ENCODE measurements around the gene CRB3.
"Not testable (repeated sequence)": the region's sequence is repeated elsewhere in the genome, so short reads cannot be mapped to it uniquely, and the experiment has no call there.

The CRB3 gene

GRCh38 chr19:6498294-6499036 lies 34.4 kb downstream of the CRB3 start:
- DNase-seq: no peak

- DNase-seq: no peak
Observed at GRCh38 chr19:6499052-6499790, 35.1 kb downstream of the CRB3 start.

GRCh38 chr19:6500837-6501739 lies 37.0 kb downstream of the CRB3 start:
- DNase-seq: no peak

- DNase-seq: no peak
Observed at GRCh38 chr19:6501740-6502648, 37.9 kb downstream of the CRB3 start, which contains the start of gene TUBB4A. Gene TUBB4A, minus strand, starts transcription at chr19:6502309. Its CDS starts 97 bp downstream, at chr19:6502212.

GRCh38 chr19:6503407-6504201 lies 39.5 kb downstream of the CRB3 start:
- no peak for DNase-seq

- not testable (repeated sequence) for DNase-seq
Observed at GRCh38 chr19:6508028-6508771, 44.1 kb downstream of the CRB3 start.

- DNase-seq: no peak
Observed at GRCh38 chr19:6509118-6509971, 45.3 kb downstream of the CRB3 start.

GRCh38 chr19:6510618-6511017 lies 46.5 kb downstream of the CRB3 start:
- no peak for DNase-seq

GRCh38 chr19:6514089-6514488 lies 50.0 kb downstream of the CRB3 start:
- no peak for DNase-seq

- no peak for DNase-seq
Observed at GRCh38 chr19:6514926-6515544, 51.0 kb downstream of the CRB3 start.

- peak; percentile 58 to 62 for DNase-seq
Observed at GRCh38 chr19:6516018-6516658, 52.1 kb downstream of the CRB3 start.
